ENCODE measurements around the gene ANO7. TPM values are rescaled to one million over a fixed set of nuclear protein-coding genes. Genes with fewer than 3 reads are reported as not detected.
A peak's percentile ranks its signal among the peaks of the same experiment; 100 is the strongest.

The ANO7 gene
- total RNA-seq, 4 donors from 2014 or later, result 0.59 TPM; not detected in 3

DNA sequence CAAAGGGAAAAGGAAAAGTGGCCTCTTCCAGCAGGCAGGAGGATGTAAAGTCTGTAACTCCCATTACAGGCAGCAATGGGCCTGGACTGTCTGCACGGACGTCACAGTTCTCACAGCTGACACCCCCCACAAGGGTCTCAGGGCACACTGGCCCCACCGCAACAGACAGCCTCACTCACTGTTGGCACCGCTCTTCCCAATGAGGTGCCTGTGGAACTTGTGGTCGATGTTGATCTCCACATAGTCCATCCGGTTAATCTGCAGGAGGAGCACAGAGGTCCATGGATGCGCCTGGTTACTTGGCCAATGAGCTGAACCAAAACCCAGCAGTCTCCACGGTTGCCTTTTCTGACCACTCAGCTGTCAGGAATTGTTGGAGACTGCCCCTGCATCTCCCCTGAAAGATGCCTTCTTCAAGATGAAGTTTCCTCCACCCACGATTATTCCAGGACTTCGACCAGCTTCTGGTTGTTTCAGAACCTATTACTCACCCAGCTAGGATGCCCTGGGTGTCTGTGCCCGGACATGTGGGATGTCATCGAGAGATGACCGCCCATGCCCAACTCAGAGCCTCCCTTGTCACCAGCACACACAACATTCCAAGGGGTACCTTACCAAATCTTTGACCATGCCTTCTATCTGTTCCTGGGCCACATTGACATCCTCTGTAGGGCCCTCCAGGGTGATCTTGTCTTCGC lies 64.5 kb downstream of the ANO7 start:
- no peaks in the 10 kb centered on the region for H3K9me3 ChIP-seq
- H3K4me1 ChIP-seq, result no peaks in the 10 kb centered on the region
- no peak for DNase-seq
- H3K27me3 ChIP-seq, result no peaks in the 10 kb centered on the region
- WGBS, 2 donors, result 94 to 96% methylated on average over 13 of the region's 14 CpGs
- no peak overlapping the region for H3K4me3 ChIP-seq
- H3K27ac ChIP-seq, result no peak overlapping the region
- TF ChIP-seq, protein P1, sequence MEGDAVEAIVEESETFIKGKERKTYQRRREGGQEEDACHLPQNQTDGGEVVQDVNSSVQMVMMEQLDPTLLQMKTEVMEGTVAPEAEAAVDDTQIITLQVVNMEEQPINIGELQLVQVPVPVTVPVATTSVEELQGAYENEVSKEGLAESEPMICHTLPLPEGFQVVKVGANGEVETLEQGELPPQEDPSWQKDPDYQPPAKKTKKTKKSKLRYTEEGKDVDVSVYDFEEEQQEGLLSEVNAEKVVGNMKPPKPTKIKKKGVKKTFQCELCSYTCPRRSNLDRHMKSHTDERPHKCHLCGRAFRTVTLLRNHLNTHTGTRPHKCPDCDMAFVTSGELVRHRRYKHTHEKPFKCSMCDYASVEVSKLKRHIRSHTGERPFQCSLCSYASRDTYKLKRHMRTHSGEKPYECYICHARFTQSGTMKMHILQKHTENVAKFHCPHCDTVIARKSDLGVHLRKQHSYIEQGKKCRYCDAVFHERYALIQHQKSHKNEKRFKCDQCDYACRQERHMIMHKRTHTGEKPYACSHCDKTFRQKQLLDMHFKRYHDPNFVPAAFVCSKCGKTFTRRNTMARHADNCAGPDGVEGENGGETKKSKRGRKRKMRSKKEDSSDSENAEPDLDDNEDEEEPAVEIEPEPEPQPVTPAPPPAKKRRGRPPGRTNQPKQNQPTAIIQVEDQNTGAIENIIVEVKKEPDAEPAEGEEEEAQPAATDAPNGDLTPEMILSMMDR (IDR thresholded peaks at IDR 0.05), result no peak
- TF ChIP-seq POLR2A (IDR thresholded peaks at IDR 0.05), result no peak
- H3K36me3 ChIP-seq, result peaks cover 56 to 100% (median 83%) of the 10 kb centered on the region in 3 donors
- intact Hi-C loops (cut with DNase I), result no loop called here

DNA sequence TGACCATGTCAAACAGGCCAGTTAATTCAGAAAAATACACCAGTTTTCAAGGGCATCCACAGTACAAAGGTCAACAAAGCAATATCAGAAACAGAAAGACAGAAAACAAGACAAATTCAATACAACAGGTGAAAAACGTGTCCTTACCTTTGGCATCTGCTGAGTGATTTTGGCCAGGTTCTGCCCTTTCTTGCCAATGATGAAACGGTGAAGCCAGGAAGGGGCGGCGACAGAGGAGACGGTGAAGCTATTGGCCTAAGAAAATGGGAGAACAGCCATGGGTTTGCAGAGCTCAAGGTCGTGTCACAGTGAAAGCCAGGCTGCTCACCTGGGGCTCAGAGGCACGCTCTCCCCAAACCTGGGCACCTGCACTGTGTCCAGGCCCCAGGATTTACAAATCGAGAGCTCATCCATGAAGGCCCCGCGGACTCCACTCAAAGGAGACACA lies 66.5 kb downstream of the ANO7 start:
- no peak for DNase-seq
- H3K27ac ChIP-seq, result no peak overlapping the region
- no peaks in the 10 kb centered on the region for H3K9me3 ChIP-seq
- WGBS, 2 donors, result 77 to 86% methylated on average over 9 to 10 of the region's 10 CpGs
- peaks cover 45 to 100% (median 64%) of the 10 kb centered on the region in 3 donors for H3K36me3 ChIP-seq
- no peaks in the 10 kb centered on the region for H3K4me1 ChIP-seq
- no peaks in the 10 kb centered on the region for H3K27me3 ChIP-seq
- TF ChIP-seq POLR2A (IDR thresholded peaks at IDR 0.05), result no peak
- TF ChIP-seq, protein P1 (IDR thresholded peaks at IDR 0.05), result no peak
- intact Hi-C loops (cut with DNase I), result no loop called here
- H3K4me3 ChIP-seq, result no peak overlapping the region

DNA sequence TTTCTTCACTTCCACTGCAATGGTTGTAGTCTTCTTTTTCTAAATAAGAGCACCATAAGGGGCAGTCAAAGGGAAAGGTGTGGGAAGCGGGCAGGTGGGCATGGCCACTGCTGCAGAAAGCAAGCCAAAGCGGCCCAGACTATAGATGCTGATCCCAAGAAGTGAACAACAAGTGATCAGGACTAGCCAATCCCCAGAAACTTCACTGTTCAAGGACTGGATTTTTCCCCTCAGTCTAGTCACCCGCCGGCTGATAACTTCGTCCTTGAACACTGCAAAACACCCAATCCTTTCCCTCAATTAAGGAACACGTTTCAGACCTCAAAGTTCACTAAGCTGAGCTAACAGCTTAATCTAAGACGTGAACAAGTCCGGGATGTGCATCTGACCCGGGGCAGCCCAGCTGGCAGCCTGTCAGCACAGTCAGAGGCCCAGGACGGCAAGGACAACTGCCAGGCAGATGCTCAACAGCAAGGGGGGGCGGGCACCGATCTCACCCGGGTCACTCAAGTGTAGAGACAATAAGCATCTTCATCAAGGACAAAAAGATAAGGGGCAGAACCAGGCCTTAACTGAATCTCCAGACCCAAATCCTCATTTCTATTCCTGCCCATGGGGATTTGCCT lies 67.2 kb downstream of the ANO7 start:
- Histone ChIP-seq H3K4me3 (no peak overlapping the region), H3K27me3 (no peaks in the 10 kb centered on the region), H3K4me1 (no peaks in the 10 kb centered on the region), H3K9me3 (no peaks in the 10 kb centered on the region), H3K36me3 (peaks cover 42 to 100% (median 66%) of the 10 kb centered on the region in 3 donors), H3K27ac (no peak overlapping the region)
- 82 to 85% methylated on average over 8 to 13 of the region's 13 CpGs for WGBS, 2 donors
- DNase-seq, result no peak
- intact Hi-C loops (cut with DNase I), result no loop called here
- no peak for TF ChIP-seq POLR2A (IDR thresholded peaks at IDR 0.05)
- TF ChIP-seq, protein P1 (IDR thresholded peaks at IDR 0.05), result no peak

DNA sequence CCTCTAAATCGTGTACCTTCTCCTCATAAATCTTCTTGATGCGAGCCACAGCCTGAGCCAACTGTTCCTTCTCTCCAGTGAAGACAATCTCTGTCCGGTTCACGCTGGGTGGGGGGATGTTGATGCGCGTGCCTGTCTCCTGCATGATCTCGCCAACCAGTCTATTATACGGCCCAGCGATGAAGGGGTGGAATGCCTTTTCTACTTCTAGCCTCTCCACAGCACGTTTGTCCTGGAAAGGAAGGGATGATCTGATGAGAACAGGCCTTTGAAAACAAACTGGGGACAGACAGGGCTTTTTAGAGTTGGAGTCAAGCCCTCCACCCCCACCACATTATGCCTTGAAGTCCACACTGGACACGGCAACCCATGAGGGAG lies 67.7 kb downstream of the ANO7 start:
- WGBS, 2 donors, result 81 to 87% methylated on average over 9 to 10 of the region's 11 CpGs
- TF ChIP-seq, protein P1 (IDR thresholded peaks at IDR 0.05), result no peak
- no peak for TF ChIP-seq POLR2A (IDR thresholded peaks at IDR 0.05)
- no peaks in the 10 kb centered on the region for H3K9me3 ChIP-seq
- DNase-seq, result no peak
- no peak overlapping the region for H3K4me3 ChIP-seq
- H3K4me1 ChIP-seq, result no peaks in the 10 kb centered on the region
- peaks cover 42 to 100% (median 66%) of the 10 kb centered on the region in 3 donors for H3K36me3 ChIP-seq
- H3K27me3 ChIP-seq, result no peaks in the 10 kb centered on the region
- intact Hi-C loops (cut with DNase I), result no loop called here
- H3K27ac ChIP-seq, result no peak overlapping the region

DNA sequence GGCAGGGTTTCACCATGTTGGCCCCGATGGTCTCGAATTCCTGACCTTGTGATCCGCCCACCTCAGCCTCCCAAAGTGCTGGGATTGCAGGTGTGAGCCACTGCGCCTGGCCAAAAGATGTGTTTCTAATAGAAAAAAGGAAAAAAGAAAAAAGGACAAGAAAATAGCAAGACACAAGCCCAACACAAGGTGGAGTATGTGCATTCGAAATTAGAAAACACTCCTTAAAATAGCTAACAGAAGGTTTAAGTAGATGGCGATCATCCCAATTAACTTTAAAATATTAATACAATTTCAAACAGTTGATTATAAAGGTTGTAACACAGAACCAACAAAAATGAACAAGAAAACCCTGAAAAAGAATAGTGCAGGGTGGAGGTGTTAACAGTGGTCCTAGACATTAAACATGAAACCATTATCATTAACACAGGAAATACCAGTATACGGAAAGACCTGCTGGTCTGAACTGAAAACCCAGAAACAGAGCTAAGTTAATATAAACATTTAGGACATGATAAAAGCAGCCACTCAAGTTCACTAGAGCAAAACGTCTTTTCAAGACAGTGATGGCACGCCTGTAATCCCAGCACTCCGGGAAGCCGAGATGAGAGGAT lies 69.0 kb downstream of the ANO7 start:
- no peaks in the 10 kb centered on the region for H3K4me1 ChIP-seq
- no peaks in the 10 kb centered on the region for H3K9me3 ChIP-seq
- peaks cover 46 to 100% (median 65%) of the 10 kb centered on the region in 3 donors for H3K36me3 ChIP-seq
- no peak for TF ChIP-seq POLR2A (IDR thresholded peaks at IDR 0.05)
- TF ChIP-seq, protein P1 (IDR thresholded peaks at IDR 0.05), result peak in 1 of 6 experiments; percentile 15
- no peak overlapping the region for H3K27ac ChIP-seq
- no peaks in the 10 kb centered on the region for H3K27me3 ChIP-seq
- no peak overlapping the region for H3K4me3 ChIP-seq
- no peak for DNase-seq
- WGBS, 2 donors, result 74 to 79% methylated on average over 8 to 11 of the region's 11 CpGs
- intact Hi-C loops (cut with DNase I), result no loop called here
